Measurements from ENCODE around the gene OGDHL.
"Not testable (repeated sequence)": the region's sequence is repeated elsewhere in the genome, so short reads cannot be mapped to it uniquely, and the experiment has no call there.

Gene OGDHL

DNA sequence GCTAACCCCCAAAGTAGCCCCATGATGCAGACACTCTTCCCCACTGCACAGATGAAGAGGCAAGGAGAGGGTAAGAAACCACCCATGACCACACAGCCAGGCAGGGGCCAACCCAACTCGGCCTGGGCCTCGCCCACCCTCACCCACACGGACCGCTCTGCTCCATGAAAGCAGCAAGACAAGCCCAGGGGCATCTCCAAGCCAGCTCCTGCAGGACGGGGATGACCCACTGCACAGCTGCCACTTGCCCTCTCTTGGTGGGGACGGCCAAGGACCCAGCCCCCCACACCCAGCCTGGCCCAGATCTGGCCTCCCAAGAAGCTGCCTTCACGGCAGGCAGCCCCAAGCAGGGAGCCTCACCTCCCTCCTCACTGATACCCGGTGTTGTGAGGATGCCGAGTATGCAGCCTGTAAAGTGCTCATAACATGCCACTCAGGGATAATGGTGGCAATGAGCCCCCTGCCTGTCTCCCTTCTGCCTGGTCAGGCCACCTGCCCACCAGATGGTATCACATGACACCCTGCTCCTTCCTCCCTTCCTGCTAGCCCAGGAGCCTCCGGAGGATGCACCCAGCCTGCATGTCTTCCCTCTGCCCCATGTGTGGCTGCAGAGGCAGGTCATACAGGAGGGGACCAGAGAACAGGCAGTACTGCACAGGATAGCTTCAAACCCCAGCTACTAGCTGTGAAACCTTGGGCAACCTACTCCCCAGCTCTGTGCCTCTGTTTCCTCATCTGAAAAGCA, 23.3 kb downstream of the OGDHL start:
- FAIRE-seq, result no peak

DNA sequence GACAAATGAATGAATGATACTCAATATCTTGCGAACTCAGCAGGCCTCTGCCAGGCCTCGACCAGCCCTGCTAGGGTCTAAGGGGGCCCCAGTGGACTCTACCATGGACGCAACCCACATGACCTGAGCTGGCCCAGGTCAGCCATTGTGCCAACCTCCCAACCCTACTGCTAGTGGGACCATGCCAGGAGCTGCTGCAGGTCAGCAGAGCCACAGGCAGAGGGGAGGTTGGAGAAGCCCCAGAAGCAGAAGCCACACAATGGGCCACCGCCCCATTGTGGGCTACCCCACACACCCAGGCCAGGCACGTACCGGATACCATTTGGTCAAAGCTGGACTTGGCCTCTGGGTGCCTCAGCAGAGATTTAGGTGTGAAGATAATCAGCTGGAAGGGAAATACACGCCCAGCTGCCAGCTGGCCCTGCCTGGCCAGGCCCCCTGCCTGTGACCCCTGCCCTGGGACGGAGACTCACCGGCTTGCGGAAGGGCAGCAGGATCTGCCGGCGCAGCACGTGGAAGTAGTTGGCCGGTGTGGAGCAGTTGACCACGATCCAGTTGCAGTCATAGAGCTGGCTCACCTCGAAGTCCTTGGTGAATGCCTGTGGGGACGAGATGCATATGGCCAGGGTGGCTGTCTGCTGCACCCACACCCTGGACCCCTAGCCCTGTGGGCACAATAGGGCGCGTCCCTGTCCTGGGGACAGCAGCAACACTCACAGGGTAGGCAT, 24.5 kb downstream of the OGDHL start:
- FAIRE-seq, result no peak

DNA sequence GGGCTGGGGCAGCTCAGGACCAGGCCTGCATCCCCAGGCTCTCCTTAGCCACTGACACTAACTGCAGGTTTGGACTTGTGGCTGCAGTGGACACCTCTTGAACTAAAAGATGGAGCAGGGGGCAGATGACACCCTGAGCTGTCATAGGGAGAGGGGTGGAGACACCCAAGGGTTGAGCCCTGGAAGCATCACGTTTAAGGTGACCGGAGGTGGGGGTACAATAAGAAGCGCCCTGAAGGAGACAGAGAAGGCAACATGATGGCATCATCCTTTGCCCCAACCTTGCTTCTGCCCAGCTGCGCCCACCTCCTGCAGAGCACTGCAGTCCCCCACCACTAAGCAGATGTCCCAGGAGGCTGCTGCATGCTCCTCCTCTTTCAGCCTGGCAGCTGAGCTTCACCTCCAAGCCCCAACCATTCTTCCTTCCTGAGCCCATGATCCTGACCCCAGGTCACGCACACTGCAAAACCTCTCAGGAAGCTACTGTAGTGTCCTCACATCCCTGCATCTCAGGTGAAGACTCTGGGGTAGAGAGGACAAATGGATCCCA, 25.5 kb downstream of the OGDHL start:
- no peak for FAIRE-seq

DNA sequence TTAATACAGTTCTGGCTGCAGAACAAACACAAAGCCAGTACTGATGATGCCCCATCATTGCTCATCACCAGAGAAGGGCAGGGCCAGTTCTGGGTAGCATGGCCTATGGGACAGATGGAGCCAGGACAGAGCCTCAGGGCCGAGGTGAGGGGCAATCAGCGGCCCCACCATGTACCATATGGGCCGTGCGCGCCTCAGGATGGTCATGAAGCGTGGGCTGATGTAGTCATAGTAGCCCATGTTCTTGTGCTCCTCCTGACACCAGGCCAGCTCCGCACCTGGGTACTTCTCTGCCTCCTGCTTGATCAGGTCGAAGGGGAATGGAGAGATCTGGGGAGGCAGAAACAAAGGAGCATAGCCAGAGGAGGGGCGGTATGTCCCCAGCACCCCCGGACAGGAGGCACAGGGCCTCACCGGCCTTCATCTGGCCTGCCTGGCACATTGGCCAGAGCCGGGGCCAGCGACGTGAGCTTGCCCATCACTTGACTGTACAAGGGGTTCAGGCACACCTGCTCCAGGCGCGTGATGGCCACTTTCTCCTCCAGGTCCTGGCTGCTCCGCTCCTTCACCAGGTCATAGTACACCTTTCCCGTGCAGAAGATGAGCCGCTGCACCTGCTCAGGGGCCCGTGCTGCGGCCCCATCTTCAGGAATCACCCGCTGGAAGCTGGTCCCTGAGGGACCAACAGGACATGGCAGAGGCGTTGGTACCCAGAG, 26.1 kb downstream of the OGDHL start:
- FAIRE-seq, result no peak

- FAIRE-seq, result no peak
Observed at GRCh38 chr10:49735161-49735560, 27.0 kb downstream of the OGDHL start.

- no peak for FAIRE-seq
Observed at GRCh38 chr10:49734676-49735075, 27.4 kb downstream of the OGDHL start.

GRCh38 chr10:49733866-49734265, 28.3 kb downstream of the OGDHL start:
- FAIRE-seq, result no peak

DNA sequence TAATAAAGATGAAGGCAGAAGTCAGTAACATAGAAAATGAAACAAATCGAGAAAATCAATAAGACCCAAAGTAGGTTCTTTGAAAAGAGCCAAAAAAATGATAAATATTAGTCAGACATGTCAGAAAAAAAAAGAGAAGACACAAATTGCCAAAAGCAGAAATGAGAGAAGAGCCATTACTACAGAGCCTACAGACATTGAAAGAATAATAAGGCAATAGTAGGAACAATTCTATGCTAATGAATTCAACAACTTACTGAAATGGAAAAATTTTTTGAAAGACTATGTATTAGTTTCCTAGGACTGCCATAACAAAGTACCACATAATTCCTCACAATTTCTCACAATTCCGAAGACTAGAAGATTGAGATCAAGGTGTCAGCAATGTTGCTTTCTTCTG, 35.5 kb downstream of the OGDHL start:
- no peak for FAIRE-seq

- not testable (repeated sequence) for FAIRE-seq
Observed at GRCh38 chr10:49715157-49715556, 47.0 kb downstream of the OGDHL start.

DNA sequence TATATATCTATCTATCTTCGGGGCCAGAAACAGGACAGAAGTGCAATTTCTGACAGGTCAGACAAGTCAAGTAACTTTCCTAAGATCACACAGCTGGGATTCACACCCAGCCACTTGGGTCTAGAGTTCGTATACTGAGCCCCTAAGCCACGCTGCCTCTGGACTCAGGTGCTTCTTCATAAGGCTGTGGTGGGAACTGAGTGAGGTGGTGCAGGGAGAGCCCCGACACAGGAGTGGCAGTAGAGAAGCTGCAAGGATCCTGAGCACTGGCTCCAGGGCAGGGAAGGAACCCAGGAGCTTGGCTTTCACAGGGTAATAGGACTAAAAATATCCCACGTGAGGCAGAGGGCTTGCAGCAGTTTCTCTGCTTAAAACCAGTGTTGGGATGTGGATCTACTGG, 48.9 kb downstream of the OGDHL start:
- FAIRE-seq, result no peak

- no peak for FAIRE-seq
Observed at GRCh38 chr10:49711481-49711880, 50.6 kb downstream of the OGDHL start.

- no peak for FAIRE-seq
Observed at GRCh38 chr10:49710966-49711365, 51.2 kb downstream of the OGDHL start.

DNA sequence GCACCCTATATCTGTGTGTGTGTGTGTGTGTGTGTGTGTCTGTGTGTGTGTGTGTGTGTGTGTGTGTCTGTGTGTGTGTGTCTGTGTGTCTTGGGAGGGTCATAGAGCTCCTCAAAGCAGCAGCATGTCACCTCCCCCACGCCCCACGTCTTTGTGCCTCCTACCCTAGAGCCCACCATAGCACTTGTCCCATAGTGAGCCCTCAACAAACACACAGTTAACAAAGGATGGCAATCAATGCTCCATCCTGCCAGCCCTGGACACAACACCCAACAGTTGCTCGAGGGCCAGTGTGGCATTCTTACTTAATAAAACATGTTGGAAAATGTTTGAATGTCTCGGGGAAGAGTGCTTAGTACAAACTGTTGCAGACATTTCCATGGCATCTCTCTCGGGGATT, 52.2 kb downstream of the OGDHL start:
- no peak for FAIRE-seq

DNA sequence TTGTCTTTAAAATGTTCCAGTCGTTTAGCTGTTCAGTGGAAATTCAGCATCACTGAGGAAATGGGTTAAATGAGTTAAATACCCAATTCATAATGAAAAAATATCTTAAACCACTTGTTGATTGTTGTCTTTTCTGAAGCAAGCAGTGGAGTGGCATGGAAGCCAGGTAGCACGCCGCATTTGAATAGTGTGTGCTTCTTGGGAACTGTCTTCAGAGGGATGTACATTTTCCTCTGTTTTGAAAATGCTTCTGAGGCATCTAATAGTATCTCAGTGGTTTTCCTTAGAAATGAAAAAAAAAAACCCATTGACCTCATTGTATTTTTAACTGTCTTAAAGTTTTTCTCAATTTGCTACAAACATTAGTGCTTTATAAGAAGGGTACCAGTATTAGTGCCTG, 54.5 kb downstream of the OGDHL start:
- FAIRE-seq, result no peak

DNA sequence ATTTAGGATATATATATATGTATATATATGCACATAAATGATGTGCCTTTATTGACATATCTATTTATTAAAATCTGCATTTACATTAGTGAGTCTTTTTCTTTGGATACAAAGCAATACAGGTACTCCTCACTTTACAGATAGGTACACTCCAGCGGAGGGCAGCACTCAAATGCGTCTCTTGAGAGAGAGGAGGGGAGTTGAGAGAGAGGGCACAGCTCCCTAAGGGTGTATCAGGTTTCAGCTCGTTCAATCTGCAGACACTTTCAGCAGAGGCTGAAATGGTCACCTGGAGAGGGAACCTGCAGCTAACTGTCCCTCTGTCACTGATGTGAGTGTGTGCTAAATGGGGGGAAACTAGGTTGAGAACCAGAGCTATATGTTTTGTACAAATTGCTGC, 61.1 kb downstream of the OGDHL start:
- no peak for FAIRE-seq

DNA sequence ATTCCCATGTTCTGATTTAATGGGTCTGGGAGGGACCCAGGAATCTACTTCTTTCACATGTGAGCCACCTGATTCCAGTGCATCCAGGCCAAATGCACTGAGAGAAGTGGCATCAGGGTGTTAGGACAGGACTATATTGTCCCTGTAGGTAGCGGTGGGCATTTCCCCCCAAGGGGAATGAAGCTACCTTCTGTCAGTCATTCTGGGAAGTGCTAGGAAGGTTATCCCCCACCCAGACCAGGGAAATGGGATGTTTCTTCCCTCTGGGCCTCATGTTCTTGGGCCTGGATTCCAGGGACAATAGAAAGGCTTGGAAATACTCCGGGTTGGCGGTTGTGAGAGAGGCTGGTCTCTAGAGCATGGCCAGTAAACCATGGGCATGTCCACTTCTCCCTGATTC, 61.9 kb downstream of the OGDHL start:
- no peak for FAIRE-seq

- FAIRE-seq, result no peak
Observed at GRCh38 chr10:49698679-49699078, 63.4 kb downstream of the OGDHL start.

GRCh38 chr10:49696311-49696710, 65.8 kb downstream of the OGDHL start:
- FAIRE-seq, result no peak

- FAIRE-seq, result no peak
Observed at GRCh38 chr10:49694466-49694865, 67.7 kb downstream of the OGDHL start.

- no peak for FAIRE-seq
Observed at GRCh38 chr10:49691588-49691987, 70.5 kb downstream of the OGDHL start.

DNA sequence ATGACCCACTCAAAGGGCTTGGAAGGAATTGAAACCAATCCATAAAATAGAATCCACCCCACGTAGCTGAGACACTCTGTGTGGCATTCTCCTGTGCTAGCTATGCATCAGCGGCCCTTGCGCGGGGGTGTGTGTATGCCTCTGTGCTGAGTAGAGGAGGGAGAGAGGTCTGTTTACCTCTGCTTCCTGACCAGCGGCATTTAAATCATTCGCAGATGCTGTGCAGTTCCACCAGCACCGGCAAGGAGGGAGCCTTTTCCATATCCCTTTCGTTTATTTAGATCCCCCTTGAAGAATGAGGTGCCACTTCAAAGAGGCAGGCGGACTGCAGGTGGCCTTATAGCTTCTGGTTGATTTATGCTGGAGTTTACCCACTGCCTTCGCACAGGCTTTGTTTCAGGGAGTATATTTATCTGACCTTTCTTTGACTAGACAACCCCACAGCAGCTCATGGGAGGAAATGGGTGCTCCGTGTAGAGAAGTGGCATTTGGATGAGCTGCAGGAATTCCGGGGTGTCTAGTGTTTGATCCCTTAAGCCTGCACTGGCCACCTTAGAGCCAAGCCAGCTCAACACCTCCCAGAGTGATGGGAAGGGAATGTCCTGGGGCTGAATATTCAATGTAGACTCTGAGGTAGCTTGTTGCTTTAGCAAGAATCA, 71.3 kb downstream of the OGDHL start:
- FAIRE-seq, result no peak

DNA sequence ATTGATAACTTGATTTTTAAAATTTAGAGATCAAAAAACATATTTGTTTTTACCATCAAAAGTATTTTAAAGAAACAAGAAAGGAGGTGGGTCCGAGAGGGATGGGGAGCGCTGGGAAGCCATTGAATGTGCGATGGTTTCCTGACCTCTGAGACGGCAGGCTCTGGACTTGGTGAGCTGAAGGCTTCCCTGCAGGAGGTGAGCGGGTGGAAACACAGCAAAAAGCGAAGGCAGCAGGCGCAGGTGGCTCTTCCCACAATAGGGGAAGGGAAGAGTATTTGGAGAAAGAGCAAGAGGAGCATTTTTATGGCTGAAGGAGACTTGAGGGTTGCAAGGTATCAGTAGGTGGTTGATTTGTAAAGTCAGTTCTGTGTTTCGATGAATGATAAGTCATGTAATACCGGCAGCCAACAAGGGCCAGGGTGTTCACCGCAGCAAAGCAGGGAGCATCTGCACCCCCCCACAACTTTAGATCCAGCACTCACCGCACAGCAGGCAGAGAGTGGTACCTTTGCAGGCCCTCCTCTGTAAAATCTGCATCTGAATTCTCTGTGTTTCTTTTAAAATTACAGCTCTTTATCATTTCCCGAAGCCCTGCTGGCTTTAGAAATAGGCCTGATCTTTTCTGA, 72.1 kb downstream of the OGDHL start:
- no peak for FAIRE-seq

DNA sequence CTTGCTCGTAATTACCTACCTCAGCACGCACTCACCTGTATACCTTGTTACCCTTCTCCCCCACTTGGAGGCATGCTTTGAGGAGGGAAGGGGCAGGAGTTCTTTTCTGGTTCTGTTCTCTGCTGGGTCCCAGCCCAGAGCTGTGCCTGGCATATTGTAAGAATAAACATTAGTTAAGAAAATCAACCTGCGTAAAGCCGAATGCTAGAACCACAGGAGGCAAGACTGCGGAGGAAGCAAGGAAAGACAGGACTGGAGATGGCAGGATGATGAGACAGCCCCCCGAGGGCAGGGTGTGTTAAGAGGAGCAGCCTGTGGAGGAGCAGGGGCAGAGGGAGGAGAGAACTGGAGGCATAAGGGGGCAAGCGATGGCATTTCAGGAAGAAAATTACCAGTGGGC, 73.2 kb downstream of the OGDHL start:
- no peak for FAIRE-seq
